ENCODE measurements around the gene KDM7A. TPM values are rescaled to one million over a fixed set of nuclear protein-coding genes. Genes with fewer than 3 reads are reported as not detected.
A peak's percentile ranks its signal among the peaks of the same experiment; 100 is the strongest.

The KDM7A gene
- total RNA-seq, 1 experiment from 2014 or later, result 12.4 TPM

- POLR2A ChIA-PET, result no interaction called here
- Mint-ChIP-seq H3K4me3 (ENCODE audit: unreplicated experiment) (no peak overlapping the region), H3K36me3 (ENCODE audit: insufficient read depth, unreplicated experiment) (peaks cover 31% of the 10 kb centered on the region), H3K9me3 (ENCODE audit: unreplicated experiment) (no peaks in the 10 kb centered on the region), H3K27ac (ENCODE audit: low read depth, unreplicated experiment) (no peak overlapping the region), H3K27me3 (ENCODE audit: insufficient read depth, unreplicated experiment) (no peaks in the 10 kb centered on the region), H3K4me1 (ENCODE audit: insufficient read depth, unreplicated experiment) (peaks cover 11% of the 10 kb centered on the region)
- DNase-seq (ENCODE audit: unreplicated experiment), result no peak
- intact Hi-C loops (cut with micrococcal nuclease), result no loop called here
- TF ChIP-seq CTCF (IDR thresholded peaks at IDR 0.05; ENCODE audit: unreplicated experiment), result no peak
- BruUV-seq (replicated peaks), result no TSS peak
- CTCF ChIA-PET, result no interaction called here
Observed at GRCh38 chr7:140051820-140052219, 125.0 kb downstream of the KDM7A start.

DNA sequence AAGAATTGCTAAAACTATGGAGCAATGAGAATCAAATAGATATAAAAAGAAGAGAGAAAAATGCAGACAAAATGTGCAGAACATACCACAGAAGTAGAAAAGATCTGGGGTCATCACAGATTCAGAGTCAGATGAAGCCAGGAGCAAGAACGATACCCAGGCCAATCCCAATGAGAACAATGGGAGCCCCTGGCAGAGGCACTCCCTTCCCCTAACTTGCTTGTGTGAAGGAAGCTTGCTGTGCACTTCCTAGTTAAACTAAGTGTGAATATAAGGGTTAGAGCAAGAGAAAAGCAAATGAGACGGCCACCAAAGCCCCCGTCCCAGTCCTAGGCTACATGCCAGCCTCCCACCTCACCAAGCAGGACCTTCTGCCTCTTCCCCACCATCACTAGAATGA lies 126.7 kb downstream of the KDM7A start:
- Mint-ChIP-seq H3K4me1 (ENCODE audit: insufficient read depth, unreplicated experiment) (peaks cover 11% of the 10 kb centered on the region), H3K27me3 (ENCODE audit: insufficient read depth, unreplicated experiment) (no peaks in the 10 kb centered on the region), H3K4me3 (ENCODE audit: unreplicated experiment) (no peak overlapping the region), H3K36me3 (ENCODE audit: insufficient read depth, unreplicated experiment) (peaks cover 39% of the 10 kb centered on the region), H3K27ac (ENCODE audit: low read depth, unreplicated experiment) (peak overlapping the region; percentile 15), H3K9me3 (ENCODE audit: unreplicated experiment) (no peaks in the 10 kb centered on the region)
- ChIA-PET POLR2A (interaction anchor here (1.4 kb wide), 1 partner anchor 10 kb away, joined by 3 read pairs; no protein-coding TSS in a partner anchor), CTCF (interaction anchor here (1.4 kb wide), 1 partner anchor 9 kb away, joined by 4 read pairs; no protein-coding TSS in a partner anchor)
- no peak for TF ChIP-seq CTCF (IDR thresholded peaks at IDR 0.05; ENCODE audit: unreplicated experiment)
- intact Hi-C loops (cut with micrococcal nuclease), result no loop called here
- DNase-seq (ENCODE audit: unreplicated experiment), result no peak
- no TSS peak for BruUV-seq (replicated peaks)

DNA sequence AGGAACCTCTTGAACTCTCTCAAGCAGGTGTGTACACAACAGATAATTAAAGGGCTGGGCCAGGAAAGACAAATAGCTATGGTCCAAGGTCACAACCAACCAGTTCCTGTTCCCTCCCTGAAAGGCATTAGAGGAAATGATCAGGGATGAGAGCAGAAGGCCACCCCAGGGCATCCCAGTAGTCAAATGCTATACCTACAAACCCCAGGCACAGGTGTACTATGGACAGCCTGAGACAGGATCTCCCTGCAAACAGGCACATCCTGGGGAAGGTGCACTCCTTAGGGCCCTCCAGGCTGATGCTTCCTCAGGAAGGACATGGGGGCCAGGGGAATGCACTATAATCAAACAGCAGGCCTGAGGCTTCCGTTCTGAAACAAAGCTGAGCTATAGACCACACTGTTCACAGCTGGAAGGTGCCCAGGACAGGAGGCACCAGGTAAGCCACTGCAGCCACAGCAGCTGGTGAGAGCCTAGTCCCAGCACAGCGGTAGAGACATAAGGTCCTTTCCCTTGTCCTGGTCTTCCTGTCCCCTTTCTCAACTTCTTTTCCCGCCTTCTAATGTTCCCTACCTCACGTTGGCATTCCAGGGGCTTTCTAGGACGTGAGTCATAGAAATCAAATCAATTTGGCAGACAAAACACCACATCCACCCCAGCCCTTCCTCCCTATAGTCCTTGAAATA lies 127.3 kb downstream of the KDM7A start:
- TF ChIP-seq CTCF (IDR thresholded peaks at IDR 0.05; ENCODE audit: unreplicated experiment), result no peak
- no peaks in the 10 kb centered on the region for H3K9me3 Mint-ChIP-seq (ENCODE audit: unreplicated experiment)
- intact Hi-C loops (cut with micrococcal nuclease), result no loop called here
- H3K36me3 Mint-ChIP-seq (ENCODE audit: insufficient read depth, unreplicated experiment), result peaks cover 38% of the 10 kb centered on the region
- H3K4me1 Mint-ChIP-seq (ENCODE audit: insufficient read depth, unreplicated experiment), result peaks cover 11% of the 10 kb centered on the region
- H3K4me3 Mint-ChIP-seq (ENCODE audit: unreplicated experiment), result no peak overlapping the region
- DNase-seq (ENCODE audit: unreplicated experiment), result peak; percentile 46
- H3K27ac Mint-ChIP-seq (ENCODE audit: low read depth, unreplicated experiment), result peak overlapping the region; percentile 15
- no TSS peak for BruUV-seq (replicated peaks)
- ChIA-PET POLR2A (interaction anchor here (1.4 kb wide), 1 partner anchor 10 kb away, joined by 3 read pairs; no protein-coding TSS in a partner anchor), CTCF (interaction anchor here (1.4 kb wide), 1 partner anchor 8 kb away, joined by 4 read pairs; no protein-coding TSS in a partner anchor)
- no peaks in the 10 kb centered on the region for H3K27me3 Mint-ChIP-seq (ENCODE audit: insufficient read depth, unreplicated experiment)

DNA sequence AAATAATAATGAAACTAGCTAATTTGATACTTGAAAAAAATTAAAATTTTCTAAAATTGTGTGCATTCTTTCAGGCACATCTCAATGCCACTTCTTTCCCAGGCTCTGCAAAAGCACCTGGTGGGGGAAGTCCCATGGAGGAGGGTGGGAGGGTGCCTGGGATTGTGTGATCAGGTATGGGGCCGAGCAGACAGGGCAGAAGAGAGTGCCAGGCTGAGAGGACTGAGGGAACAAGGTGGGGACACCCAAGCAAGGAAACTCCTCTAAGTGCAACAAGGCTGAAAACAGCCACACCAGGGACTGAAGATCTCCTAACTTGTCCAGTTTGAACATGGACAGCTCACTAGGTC lies 127.8 kb downstream of the KDM7A start:
- ChIA-PET CTCF (no interaction called here), POLR2A (interaction anchor here (1.4 kb wide), 1 partner anchor 11 kb away, joined by 3 read pairs; no protein-coding TSS in a partner anchor)
- Mint-ChIP-seq H3K9me3 (ENCODE audit: unreplicated experiment) (no peaks in the 10 kb centered on the region), H3K4me1 (ENCODE audit: insufficient read depth, unreplicated experiment) (peaks cover 11% of the 10 kb centered on the region), H3K27ac (ENCODE audit: low read depth, unreplicated experiment) (no peak overlapping the region), H3K4me3 (ENCODE audit: unreplicated experiment) (no peak overlapping the region), H3K36me3 (ENCODE audit: insufficient read depth, unreplicated experiment) (peaks cover 33% of the 10 kb centered on the region), H3K27me3 (ENCODE audit: insufficient read depth, unreplicated experiment) (no peaks in the 10 kb centered on the region)
- no peak for DNase-seq (ENCODE audit: unreplicated experiment)
- intact Hi-C loops (cut with micrococcal nuclease), result no loop called here
- BruUV-seq (replicated peaks), result no TSS peak
- TF ChIP-seq CTCF (IDR thresholded peaks at IDR 0.05; ENCODE audit: unreplicated experiment), result no peak

All from MCF 10A (cell line).